ELF-1 (cell line): ENCODE measurements around the gene TBCC.
"Not testable (repeated sequence)": the region's sequence is repeated elsewhere in the genome, so short reads cannot be mapped to it uniquely, and the experiment has no call there.

Source experiments
- DNase-seq: peaks from one replicate; pipeline ENCODE4 v3.0.0-alpha.2; 2016; ENCODE audit warnings: low read depth, low spot score

TBCC gene, protein sequence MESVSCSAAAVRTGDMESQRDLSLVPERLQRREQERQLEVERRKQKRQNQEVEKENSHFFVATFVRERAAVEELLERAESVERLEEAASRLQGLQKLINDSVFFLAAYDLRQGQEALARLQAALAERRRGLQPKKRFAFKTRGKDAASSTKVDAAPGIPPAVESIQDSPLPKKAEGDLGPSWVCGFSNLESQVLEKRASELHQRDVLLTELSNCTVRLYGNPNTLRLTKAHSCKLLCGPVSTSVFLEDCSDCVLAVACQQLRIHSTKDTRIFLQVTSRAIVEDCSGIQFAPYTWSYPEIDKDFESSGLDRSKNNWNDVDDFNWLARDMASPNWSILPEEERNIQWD

GRCh38 chr6:42745640-42746462 lies at the start of gene TBCC:
Gene TBCC (minus strand): TSS chr6:42746103. CDS start chr6:42746073, 30 bp downstream.
- DNase-seq, result peak; percentile 97

DNA sequence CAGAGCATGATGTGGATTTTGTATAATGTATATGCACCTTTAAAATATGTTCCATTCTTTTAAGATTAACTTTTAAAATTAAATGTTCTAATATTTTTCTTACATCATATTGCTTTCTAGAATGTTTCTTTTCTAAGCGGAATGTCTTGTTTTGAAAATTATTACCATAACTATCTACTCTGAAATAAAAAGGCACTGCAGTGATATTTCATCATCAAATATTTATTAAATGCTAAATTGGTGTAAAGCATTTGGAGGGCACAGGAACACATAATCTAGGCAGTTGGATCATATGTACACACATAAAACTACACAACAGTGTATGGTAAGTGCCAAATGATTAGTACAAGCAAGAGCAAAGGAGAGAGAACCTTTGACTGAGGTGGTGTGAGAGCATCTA lies 49.7 kb upstream of the TBCC start:
- no peak for DNase-seq

DNA sequence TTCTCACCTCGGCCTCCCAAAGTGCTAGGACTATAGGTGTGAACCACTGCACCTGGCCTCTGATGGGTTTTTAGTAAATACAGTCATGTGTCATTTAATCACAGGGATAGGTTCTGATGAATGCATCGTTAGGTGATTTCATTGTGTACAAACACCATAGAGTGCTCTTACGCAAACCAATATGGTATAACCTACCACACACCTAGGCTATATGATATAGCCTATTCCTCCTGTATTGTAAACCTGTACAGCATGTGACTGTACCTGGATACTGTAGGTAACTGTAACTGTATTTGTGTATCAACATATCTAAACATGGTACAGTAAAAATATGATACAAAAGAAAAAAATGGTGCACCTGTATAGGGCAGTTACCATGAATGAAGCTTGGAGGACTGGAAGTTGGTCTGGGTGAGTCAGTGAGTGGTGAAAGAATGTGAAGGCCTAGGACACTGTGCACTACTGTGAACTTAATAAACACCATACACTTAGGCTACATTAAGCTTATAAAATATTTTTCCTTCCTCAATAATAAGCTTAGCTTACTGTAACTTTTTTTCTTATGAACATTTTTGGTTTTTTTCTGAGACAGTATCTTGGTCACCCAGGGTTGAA lies 45.9 kb upstream of the TBCC start:
- DNase-seq, result no peak

DNA sequence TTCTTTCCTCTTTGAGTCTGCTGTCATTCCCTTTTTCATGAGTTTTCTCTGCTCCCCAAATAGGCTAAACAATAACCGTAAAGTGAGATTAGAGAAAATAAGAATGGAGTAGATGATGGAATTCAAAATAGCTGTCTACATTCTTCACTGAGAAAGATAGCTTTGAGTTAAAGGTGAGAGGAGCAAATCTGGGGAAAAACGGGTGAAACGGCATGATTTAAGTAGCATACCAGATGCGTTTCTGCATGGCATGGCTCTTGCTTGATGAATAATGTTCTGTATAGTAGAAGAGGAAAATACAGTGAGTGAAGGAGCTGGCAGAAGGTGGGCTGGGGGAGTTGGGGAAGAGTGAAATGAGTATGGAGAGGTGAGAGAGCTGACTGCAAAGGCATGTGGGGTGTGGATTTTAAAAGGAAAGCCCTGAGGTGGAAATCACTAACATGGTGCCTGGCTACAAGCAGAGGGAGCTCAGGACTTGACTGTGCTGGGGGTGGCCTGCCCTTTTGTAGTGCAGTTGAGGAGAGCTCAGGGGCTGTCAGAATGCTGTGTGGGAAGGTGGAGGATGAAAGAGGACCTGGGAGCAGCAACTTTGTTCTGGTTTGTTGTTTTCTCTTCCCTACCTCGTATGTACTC lies 44.8 kb upstream of the TBCC start:
- DNase-seq, result peak; percentile 83

DNA sequence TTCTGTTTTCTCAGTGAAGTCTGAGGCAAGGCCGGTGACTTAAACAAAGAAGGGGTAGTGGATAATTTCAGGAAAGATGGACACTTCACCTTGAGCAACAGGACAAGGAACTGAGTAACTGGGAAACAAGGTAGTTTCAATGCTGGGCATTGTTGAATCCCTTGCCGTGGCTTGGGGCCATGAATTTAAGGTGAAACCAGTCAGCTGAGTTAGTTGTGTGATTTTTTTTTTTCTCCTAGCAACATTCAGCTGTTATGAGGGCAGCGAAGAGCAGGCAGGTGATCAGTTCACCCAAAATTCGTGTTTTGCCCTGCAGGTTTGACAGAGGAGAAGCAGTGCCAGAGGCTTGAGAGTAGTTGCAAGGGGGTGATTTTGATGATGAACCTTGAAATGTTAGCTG lies 42.8 kb upstream of the TBCC start:
- peak; percentile 23 for DNase-seq

- no peak for DNase-seq
Observed at GRCh38 chr6:42787063-42787472, 41.2 kb upstream of the TBCC start.

DNA sequence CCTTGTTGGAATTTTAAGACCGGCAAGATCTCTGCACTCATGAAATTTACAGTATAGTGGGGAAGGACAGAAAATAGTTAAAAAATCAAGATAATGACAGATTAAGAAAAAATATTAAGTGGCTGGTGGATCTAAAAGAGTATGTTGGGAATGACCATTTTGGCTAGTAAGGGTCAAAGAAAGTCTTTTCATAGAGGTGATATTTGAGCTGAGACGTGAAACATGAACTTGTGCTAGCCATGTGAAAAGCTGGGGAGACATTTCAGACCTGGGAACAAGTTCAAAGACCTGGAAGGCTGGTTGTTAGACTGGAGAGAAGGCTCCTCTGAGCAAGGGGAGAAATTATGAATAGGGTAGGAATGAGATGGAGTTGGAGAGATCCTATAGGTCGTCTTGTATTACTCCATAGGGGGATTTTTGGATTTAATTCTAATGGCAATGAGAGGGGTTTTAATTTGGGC lies 40.7 kb upstream of the TBCC start:
- no peak for DNase-seq

GRCh38 chr6:42784717-42785498 lies 39.0 kb upstream of the TBCC start:
- DNase-seq, result no peak

DNA sequence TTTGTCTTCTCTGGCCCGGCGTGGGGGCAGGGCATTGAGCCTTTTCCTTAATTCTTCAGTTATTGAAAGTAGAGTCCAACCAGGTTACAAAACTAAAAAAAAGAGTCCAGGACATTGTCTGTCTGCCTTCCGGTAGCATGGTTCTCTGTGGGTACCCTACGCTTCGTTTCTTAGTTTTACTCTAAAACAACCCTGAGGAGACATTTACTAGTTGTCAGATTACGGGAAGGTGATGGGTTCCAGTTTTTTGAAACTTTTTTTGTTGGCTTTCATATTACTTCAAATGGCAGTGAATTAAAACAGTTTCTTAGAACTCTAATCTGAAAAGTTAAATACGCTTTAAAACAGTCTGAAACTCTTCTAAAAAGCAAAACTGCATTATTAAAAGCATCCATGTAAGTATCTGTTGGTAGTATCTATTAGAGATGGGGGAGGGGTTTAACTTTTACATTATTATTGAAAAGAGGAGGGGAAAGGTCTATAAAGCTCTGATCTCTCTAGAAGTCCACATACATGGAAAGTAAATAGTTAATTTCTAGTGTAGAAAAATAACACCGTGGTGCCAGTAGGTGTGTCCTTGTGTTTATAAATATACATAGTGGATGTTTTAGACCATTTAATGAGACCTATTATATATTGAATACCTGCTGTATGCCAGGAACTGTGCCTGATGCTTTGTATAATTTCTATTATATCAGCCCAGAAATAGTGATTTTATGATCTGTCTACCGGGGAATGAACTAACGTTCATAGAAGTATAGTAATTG lies 38.2 kb upstream of the TBCC start:
- no peak for DNase-seq

DNA sequence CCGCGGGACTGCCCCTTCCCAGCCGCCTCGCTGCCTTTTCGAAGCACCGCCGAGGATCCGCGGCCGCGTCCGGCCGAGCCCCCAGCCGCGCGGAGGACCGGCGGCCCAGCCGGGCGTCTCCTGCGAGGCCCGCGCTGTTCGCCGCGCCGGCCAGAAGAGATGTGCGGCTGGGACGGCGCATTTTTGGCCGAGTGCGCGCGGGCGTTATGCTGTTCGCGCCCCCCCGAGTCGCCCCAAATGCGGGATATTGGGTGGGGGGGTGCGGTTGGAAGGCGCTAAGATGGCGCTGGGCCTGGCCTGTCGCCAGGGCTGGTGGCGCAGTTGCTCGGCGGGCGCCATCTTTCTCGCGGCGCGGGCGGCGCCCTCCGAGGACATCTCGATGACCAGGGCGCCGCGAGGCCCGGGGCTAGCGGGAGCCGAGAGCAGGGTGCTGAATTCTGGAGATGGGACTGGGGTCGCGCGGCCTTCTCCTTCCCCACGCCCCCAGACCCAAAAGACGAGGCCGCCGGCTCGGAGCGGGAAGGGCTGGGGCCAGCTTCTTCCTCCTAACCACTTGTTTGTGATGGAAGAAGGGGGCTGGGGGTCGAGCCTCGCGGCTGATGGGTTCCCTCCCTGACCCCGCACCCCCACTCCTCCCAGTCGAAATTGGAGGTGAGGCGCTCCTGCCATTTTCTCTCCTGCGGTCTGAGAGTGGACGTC lies 37.4 kb upstream of the TBCC start:
- peak; percentile 62 for DNase-seq

- DNase-seq, result peak; percentile 60
Observed at GRCh38 chr6:42782689-42783176, 36.8 kb upstream of the TBCC start.

DNA sequence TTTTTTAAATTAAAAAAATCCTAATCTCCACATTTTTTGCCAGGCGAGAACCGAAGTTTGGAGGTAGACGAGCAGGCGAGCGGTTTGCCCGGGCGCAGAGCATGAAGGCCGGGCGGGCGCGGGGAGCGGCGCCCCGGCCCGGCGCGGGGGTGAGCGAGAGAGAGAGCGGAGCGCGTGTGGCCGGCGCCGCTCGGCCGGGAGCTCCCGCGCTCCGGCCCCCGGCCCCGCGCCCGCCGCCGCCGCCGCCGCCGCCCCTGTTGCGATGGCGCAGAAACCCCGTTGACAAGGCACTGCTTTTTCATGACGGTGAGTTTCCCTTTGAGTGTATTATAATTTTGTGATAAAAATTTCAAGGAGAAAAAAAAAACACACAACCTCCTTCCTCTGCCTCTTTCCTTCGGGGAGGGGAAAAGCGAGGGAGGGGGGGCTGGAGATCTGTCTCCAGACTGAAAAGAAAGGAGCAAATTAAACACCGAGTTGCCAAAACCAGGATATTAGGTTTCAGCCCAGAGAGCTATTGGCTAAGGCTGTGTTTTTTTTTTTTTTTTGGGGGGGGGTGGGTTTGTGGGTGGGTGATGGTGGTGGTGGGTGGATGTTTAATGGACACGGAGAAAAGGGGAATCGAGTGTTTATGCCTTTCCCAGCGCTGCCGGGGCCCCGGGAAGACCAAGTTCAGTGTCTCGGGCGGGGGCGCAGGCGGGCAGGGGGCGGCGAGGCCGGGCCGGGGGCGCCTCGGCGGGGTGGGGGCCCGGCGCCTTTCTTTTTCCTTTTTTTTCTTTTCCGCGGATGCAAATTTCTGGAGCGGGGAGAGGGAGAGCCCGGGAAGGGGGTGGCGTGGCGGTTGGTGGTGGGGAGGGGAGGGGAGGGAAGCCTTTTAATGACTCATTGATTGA lies 36.1 kb upstream of the TBCC start, which contains the start of gene BICRAL:
Gene BICRAL, plus strand, starts transcription at position 257 of the 893 bp plus-strand sequence. CDS start 39,971 bp downstream, outside the sequence.
- peak; percentile 58 for DNase-seq

DNA sequence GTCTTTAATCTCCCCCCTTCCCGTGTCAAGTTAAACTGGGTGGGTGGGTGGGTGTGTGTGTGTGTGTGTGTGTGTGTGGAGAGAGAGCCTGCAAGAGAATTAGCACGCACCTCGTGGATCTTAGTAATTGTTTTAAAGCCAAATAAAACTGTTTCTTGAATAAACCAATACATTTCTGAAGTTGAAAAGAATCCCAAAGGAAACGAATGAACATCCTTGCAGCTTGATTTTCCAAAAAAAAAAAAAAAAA lies 35.6 kb upstream of the TBCC start:
- no peak for DNase-seq

DNA sequence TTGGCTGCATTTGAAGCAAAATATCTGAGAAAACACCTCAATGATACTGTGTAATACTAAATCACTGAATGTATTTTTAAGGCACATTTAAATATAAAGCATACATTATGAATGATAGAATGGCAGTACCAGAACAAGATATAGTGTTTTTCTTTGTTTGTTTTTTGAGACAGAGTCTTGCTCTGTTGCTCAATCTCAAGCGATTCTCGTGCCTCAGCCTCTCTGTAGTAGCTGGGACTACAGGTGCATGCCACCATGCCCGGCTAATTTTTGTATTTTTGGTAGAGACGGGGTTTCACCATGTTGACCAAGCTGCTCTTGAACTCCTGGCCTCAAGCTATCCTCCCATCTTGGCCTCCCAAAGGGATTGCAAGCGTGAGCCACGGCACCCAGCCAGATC lies 33.6 kb upstream of the TBCC start:
- DNase-seq, result no peak

DNA sequence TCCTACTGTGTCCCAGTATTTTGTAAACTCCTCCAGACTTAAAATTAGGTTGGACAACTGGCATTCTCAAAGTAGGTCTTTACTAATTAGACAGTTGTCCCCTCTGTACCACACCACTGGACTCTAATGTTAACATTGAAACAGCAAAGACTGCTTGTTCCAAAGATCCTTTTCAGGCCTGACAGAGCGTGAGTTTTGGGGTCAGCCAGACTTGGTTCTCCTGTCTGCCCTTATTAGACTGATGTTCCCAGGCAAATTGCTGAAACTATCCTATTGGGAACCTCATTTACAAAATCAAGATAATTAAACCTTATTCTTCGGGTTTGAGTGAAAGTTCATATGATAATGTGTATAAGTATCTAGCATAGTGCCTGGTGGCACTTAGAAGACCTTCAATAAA lies 32.2 kb upstream of the TBCC start:
- DNase-seq, result no peak

DNA sequence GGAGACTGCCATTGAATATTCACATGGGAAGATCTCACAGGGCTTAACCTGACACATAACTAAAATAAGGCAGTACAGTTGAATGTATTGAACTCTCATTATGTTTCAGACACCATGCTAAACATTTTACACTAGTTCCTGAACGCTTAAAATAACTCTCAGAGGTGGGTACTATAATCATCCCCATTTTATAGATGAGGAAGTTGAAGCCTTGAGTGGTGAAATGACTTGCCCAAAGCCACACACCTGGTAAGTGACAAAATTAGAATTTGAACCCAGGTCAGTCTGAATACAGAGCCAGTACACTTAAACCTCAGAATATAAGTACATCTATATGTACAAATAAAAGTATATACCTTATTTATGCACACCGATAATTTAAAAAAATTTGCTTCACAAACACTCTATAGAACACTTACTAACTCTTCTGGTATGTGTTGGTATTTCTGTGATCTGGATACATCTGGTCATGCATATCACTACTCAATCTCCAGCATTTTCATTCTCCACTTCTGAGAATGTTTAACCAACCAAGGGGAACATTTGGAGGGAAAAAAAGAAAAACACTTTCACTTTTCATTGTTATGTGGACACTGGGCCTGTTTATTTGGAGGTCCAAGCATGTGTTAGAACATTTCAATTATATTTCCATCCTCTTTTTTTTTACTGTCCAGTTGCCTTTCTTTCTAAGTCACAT lies 31.4 kb upstream of the TBCC start:
- no peak for DNase-seq

GRCh38 chr6:42774821-42775487 lies 29.1 kb upstream of the TBCC start:
- DNase-seq, result not testable (repeated sequence)

DNA sequence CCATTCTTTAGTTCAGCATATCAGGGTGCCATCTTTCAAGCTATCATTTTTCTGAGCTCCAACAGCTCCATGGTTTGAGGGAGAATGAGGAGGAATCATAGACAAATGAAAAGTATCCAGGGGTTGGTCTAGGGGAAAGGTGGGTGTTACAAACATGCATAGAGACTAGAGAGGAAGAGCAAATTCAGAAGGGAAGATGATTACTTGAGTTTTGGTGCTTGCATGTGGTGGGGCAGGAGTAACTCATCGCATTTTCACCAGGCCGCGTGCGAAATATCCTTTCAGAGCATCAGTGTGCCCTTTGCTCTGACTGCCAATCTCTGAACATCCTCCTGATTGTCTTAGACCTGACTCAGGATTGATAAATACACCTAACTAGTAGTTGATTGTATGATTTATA lies 28.3 kb upstream of the TBCC start:
- DNase-seq, result no peak
